ENCODE measurements around the gene DSCAML1. TPM values are rescaled to one million over a fixed set of nuclear protein-coding genes. Genes with fewer than 3 reads are reported as not detected.

DSCAML1 gene
- total RNA-seq, 1 donor from 2014 or later: not detected

GRCh38 chr11:117701781-117702180 lies 95.2 kb downstream of the DSCAML1 start:
- no peak for DNase-seq (ENCODE audit: extremely low spot score, unreplicated experiment)
- no peaks in the 10 kb centered on the region for H3K36me3 Mint-ChIP-seq (ENCODE audit: unreplicated experiment)
- no peak overlapping the region for H3K4me3 Mint-ChIP-seq (ENCODE audit: unreplicated experiment)
- no peak overlapping the region for H3K27ac Mint-ChIP-seq (ENCODE audit: unreplicated experiment)
- no peaks in the 10 kb centered on the region for H3K4me1 Mint-ChIP-seq (ENCODE audit: unreplicated experiment)
- no peaks in the 10 kb centered on the region for H3K9me3 Mint-ChIP-seq (ENCODE audit: unreplicated experiment)
- H3K27me3 Mint-ChIP-seq (ENCODE audit: unreplicated experiment): peaks cover 49% of the 10 kb centered on the region
- no peak for TF ChIP-seq CTCF (IDR thresholded peaks at IDR 0.05)

GRCh38 chr11:117700551-117700950 lies 96.5 kb downstream of the DSCAML1 start:
- H3K27ac Mint-ChIP-seq (ENCODE audit: unreplicated experiment): no peak overlapping the region
- no peak for DNase-seq (ENCODE audit: extremely low spot score, unreplicated experiment)
- no peaks in the 10 kb centered on the region for H3K36me3 Mint-ChIP-seq (ENCODE audit: unreplicated experiment)
- TF ChIP-seq CTCF (IDR thresholded peaks at IDR 0.05): no peak
- H3K4me3 Mint-ChIP-seq (ENCODE audit: unreplicated experiment): no peak overlapping the region
- H3K9me3 Mint-ChIP-seq (ENCODE audit: unreplicated experiment): no peaks in the 10 kb centered on the region
- peaks cover 44% of the 10 kb centered on the region for H3K27me3 Mint-ChIP-seq (ENCODE audit: unreplicated experiment)
- H3K4me1 Mint-ChIP-seq (ENCODE audit: unreplicated experiment): no peaks in the 10 kb centered on the region

- Mint-ChIP-seq H3K36me3 (ENCODE audit: unreplicated experiment) (no peaks in the 10 kb centered on the region), H3K9me3 (ENCODE audit: unreplicated experiment) (no peaks in the 10 kb centered on the region), H3K4me1 (ENCODE audit: unreplicated experiment) (no peaks in the 10 kb centered on the region), H3K27me3 (ENCODE audit: unreplicated experiment) (peaks cover 28% of the 10 kb centered on the region), H3K27ac (ENCODE audit: unreplicated experiment) (no peak overlapping the region), H3K4me3 (ENCODE audit: unreplicated experiment) (no peak overlapping the region)
- no peak for DNase-seq (ENCODE audit: extremely low spot score, unreplicated experiment)
- no peak for TF ChIP-seq CTCF (IDR thresholded peaks at IDR 0.05)
Measured at GRCh38 chr11:117697319-117697718, 99.7 kb downstream of the DSCAML1 start.

GRCh38 chr11:117696540-117696939 lies 100.5 kb downstream of the DSCAML1 start:
- no peak overlapping the region for H3K27ac Mint-ChIP-seq (ENCODE audit: unreplicated experiment)
- H3K36me3 Mint-ChIP-seq (ENCODE audit: unreplicated experiment): no peaks in the 10 kb centered on the region
- H3K4me1 Mint-ChIP-seq (ENCODE audit: unreplicated experiment): no peaks in the 10 kb centered on the region
- no peak for TF ChIP-seq CTCF (IDR thresholded peaks at IDR 0.05)
- peaks cover 23% of the 10 kb centered on the region for H3K27me3 Mint-ChIP-seq (ENCODE audit: unreplicated experiment)
- no peak overlapping the region for H3K4me3 Mint-ChIP-seq (ENCODE audit: unreplicated experiment)
- no peak for DNase-seq (ENCODE audit: extremely low spot score, unreplicated experiment)
- H3K9me3 Mint-ChIP-seq (ENCODE audit: unreplicated experiment): no peaks in the 10 kb centered on the region

- no peak overlapping the region for H3K27ac Mint-ChIP-seq (ENCODE audit: unreplicated experiment)
Measured at GRCh38 chr11:117693344-117693743, 103.7 kb downstream of the DSCAML1 start.

More at GRCh38 chr11:117693344-117693743, 103.7 kb downstream of the DSCAML1 start:
- no peaks in the 10 kb centered on the region for H3K36me3 Mint-ChIP-seq (ENCODE audit: unreplicated experiment)
- no peaks in the 10 kb centered on the region for H3K4me1 Mint-ChIP-seq (ENCODE audit: unreplicated experiment)
- no peak overlapping the region for H3K4me3 Mint-ChIP-seq (ENCODE audit: unreplicated experiment)
- H3K27me3 Mint-ChIP-seq (ENCODE audit: unreplicated experiment): peaks cover 18% of the 10 kb centered on the region
- no peak for DNase-seq (ENCODE audit: extremely low spot score, unreplicated experiment)
- no peaks in the 10 kb centered on the region for H3K9me3 Mint-ChIP-seq (ENCODE audit: unreplicated experiment)
- no peak for TF ChIP-seq CTCF (IDR thresholded peaks at IDR 0.05)
